NCI-H2107 treated with DMSO at 0.1 percent for 48 hours (cell line): Measurements from ENCODE around the gene MSANTD3.
"Not testable (repeated sequence)": the region's sequence is repeated elsewhere in the genome, so short reads cannot be mapped to it uniquely, and the experiment has no call there.

ENCODE experiments used
- DNase-seq: peaks from one replicate; lab custom pipeline; 2025; ENCODE audit not compliant: unreplicated experiment; lab: John Stamatoyannopoulos, UW

MSANTD3 gene

GRCh38 chr9:100426530-100427365 lies at the start of gene MSANTD3:
Gene MSANTD3, plus strand, starts transcription at chr9:100427143. Its CDS starts 14,796 bp downstream, at chr9:100441939.
- peak; percentile 15 for DNase-seq

GRCh38 chr9:100379862-100380261 lies 47.1 kb upstream of the MSANTD3 start:
- no peak for DNase-seq

- DNase-seq = not testable (repeated sequence)
Measured at GRCh38 chr9:100392989-100393388, 34.0 kb upstream of the MSANTD3 start.

GRCh38 chr9:100394032-100394695 lies 32.8 kb upstream of the MSANTD3 start:
- no peak for DNase-seq

GRCh38 chr9:100394816-100395215 lies 32.1 kb upstream of the MSANTD3 start:
- DNase-seq = no peak

GRCh38 chr9:100396769-100397168 lies 30.2 kb upstream of the MSANTD3 start:
- DNase-seq = no peak

- DNase-seq = no peak
Measured at GRCh38 chr9:100397529-100398266, 29.2 kb upstream of the MSANTD3 start.

- no peak for DNase-seq
Measured at GRCh38 chr9:100401042-100401441, 25.9 kb upstream of the MSANTD3 start.

GRCh38 chr9:100406962-100407361 lies 20.0 kb upstream of the MSANTD3 start:
- no peak for DNase-seq

- DNase-seq = no peak
Measured at GRCh38 chr9:100408546-100409175, 18.3 kb upstream of the MSANTD3 start.

GRCh38 chr9:100409176-100409556 lies 17.8 kb upstream of the MSANTD3 start:
- no peak for DNase-seq

GRCh38 chr9:100411472-100412283 lies 15.3 kb upstream of the MSANTD3 start:
- peak; percentile 97 for DNase-seq

- DNase-seq = no peak
Measured at GRCh38 chr9:100413839-100414420, 13.0 kb upstream of the MSANTD3 start.

- DNase-seq = no peak
Measured at GRCh38 chr9:100417815-100418214, 9.1 kb upstream of the MSANTD3 start.

- DNase-seq = no peak
Measured at GRCh38 chr9:100419166-100419565, 7.8 kb upstream of the MSANTD3 start.

- not testable (repeated sequence) for DNase-seq
Measured at GRCh38 chr9:100421116-100421515, 5.8 kb upstream of the MSANTD3 start.

- no peak for DNase-seq
Measured at GRCh38 chr9:100425758-100426157, 1.2 kb upstream of the MSANTD3 start.

GRCh38 chr9:100426189-100426529 lies 784 bp upstream of the MSANTD3 start:
- DNase-seq = no peak

- DNase-seq = no peak
Measured at GRCh38 chr9:100427366-100428263, 672 bp downstream of the MSANTD3 start.
